Measurements from ENCODE around the gene SMOC1. TPM values are rescaled to one million over a fixed set of nuclear protein-coding genes. Genes with fewer than 3 reads are reported as not detected.

SMOC1 gene
- total RNA-seq, 2 donors from 2014 or later = not detected

DNA sequence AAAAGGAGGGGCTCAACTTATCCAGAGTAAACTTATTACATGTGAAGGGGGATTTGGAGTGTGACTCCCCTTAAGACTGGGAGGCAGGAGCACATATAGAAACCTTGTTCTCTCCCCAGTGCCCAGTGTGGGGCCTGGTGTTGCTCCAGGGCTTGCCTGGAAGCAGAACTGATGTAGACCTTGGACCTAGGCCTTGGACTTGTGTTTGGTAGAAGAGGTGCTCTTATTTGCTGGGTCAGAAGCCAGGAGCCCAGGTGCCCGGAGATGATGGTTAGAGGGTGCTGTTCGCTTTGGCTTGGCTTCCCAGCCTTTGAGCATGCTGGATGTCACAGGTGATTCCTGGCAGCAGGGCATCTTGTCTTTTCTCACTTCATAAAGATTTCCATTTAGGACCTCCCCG lies 110.4 kb downstream of the SMOC1 start:
- peaks cover 2% of the 10 kb centered on the region for H3K4me1 Mint-ChIP-seq
- H3K36me3 Mint-ChIP-seq (ENCODE audit: low read depth) = peaks cover 2% of the 10 kb centered on the region
- H3K4me3 Mint-ChIP-seq = no peak overlapping the region
- DNase-seq = no peak
- peaks cover 64% of the 10 kb centered on the region for H3K27me3 Mint-ChIP-seq
- no peak overlapping the region for H3K27ac Mint-ChIP-seq
- H3K9me3 ChIP-seq (ENCODE audit: control insufficient read depth, low read length, poor library complexity, severe bottlenecking) = no peaks in the 10 kb centered on the region
- ATAC-seq = no peak

DNA sequence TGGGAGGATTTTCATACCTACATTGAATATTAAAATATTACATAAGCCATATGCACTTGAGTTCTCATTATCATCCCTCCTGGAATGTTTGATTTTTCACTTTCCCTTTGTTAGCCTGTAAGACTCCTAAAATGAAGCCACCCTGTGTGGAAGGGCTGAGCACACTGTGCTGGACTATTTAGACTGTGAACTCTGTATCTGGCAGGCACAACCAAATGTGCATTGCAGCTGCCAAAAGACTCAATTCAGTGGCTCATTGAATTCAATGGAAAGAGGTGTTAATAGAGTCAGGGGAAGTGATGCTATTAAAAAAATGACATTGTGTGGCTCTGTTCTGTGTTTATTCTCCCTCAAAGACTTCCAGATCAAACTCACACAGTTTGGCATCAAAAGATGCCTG lies 111.1 kb downstream of the SMOC1 start:
- DNase-seq (no peak), ATAC-seq (no peak)
- no peak overlapping the region for H3K4me3 Mint-ChIP-seq
- peaks cover 66% of the 10 kb centered on the region for H3K27me3 Mint-ChIP-seq
- H3K27ac Mint-ChIP-seq = no peak overlapping the region
- H3K9me3 ChIP-seq (ENCODE audit: control insufficient read depth, low read length, poor library complexity, severe bottlenecking) = no peaks in the 10 kb centered on the region
- H3K4me1 Mint-ChIP-seq = peaks cover 2% of the 10 kb centered on the region
- peaks cover 2% of the 10 kb centered on the region for H3K36me3 Mint-ChIP-seq (ENCODE audit: low read depth)

DNA sequence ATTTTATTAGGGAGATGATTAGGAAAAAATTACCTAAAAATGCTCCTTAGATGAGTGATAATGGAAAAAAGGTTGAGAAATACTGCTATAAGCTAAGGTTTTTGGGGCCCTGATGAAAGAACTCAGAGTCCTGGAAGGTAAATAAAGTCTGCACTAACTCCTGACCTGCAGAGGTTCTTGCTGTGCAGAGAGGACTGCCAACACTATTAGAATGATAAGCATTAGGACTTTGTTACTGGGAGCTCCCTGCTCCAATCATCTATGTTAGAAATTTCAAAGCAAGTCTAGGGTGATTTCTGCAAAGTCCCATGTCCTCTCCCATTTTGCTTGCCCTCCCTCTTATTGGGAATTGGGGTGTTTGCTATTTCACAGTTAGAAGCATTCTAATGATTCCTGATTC lies 112.2 kb downstream of the SMOC1 start:
- DNase-seq (no peak), ATAC-seq (no peak)
- Mint-ChIP-seq H3K4me3 (no peak overlapping the region), H3K27me3 (peaks cover 66% of the 10 kb centered on the region), H3K27ac (no peak overlapping the region), H3K4me1 (no peaks in the 10 kb centered on the region), H3K36me3 (ENCODE audit: low read depth) (peaks cover 2% of the 10 kb centered on the region)
- H3K9me3 ChIP-seq (ENCODE audit: control insufficient read depth, low read length, poor library complexity, severe bottlenecking) = no peaks in the 10 kb centered on the region

DNA sequence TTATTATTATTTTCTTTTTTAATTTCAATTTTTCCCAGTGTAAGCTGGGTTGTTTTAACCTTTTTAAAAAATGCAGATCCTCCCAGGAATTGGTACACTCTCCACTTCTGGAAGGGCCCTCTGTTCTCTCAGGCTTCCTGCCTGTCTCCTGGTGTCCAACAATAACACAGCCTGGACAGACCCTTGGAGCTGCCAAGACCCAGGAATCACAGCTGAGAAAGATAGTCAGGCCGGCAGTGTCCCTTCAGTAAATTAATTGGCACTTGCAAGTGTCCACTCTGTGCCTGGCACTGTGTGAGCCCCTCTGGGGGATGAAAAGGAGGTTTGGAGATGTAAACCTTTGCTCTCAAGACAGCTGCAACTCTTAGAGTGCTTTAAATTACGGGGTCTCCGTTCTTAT lies 113.3 kb downstream of the SMOC1 start:
- no peak for DNase-seq
- Mint-ChIP-seq H3K27me3 (peaks cover 65% of the 10 kb centered on the region), H3K4me1 (no peaks in the 10 kb centered on the region), H3K4me3 (no peak overlapping the region), H3K27ac (no peak overlapping the region), H3K36me3 (ENCODE audit: low read depth) (peaks cover 2% of the 10 kb centered on the region)
- no peak for ATAC-seq
- no peaks in the 10 kb centered on the region for H3K9me3 ChIP-seq (ENCODE audit: control insufficient read depth, low read length, poor library complexity, severe bottlenecking)

DNA sequence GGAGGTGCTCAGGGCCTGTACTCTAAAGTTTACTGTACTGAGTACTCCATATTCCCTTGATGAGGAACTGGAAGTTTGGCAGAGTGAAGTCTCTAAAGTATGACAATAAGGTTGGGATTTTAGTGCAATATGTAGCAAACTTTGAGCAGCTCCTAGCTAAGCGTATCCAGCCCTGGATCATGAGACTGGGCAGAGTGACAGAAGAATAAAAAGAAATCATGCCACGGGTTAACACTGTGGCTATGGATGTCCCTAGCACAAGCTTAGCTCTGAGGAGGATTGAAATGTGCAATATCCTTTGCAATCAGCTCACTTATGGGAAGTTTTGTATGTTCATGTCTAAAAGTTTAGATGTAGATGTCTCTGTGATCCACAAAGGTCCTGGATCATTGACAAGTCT lies 114.1 kb downstream of the SMOC1 start:
- H3K9me3 ChIP-seq (ENCODE audit: control insufficient read depth, low read length, poor library complexity, severe bottlenecking) = no peaks in the 10 kb centered on the region
- H3K27ac Mint-ChIP-seq = no peak overlapping the region
- H3K36me3 Mint-ChIP-seq (ENCODE audit: low read depth) = peaks cover 2% of the 10 kb centered on the region
- H3K4me3 Mint-ChIP-seq = no peak overlapping the region
- peaks cover 67% of the 10 kb centered on the region for H3K27me3 Mint-ChIP-seq
- H3K4me1 Mint-ChIP-seq = no peaks in the 10 kb centered on the region
- ATAC-seq = no peak
- no peak for DNase-seq

DNA sequence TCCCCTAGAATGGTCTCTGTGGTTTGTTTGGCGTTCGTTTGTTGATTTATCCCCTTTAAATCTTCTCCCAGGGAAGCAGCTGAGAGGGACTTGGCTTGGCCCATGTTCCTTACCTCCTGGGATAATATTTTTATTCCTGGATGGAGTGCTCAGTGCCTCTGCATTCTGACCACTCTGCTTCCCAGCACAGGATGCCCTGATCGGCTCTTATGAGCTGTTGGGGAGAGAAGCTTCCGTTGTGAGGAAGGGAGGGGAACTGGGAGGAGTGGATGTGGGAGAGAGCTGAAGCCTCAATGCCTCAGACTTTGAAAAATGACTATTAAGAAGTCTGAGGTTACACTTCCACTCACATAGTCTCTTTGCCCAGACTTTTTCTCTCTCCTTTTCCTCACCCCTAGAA lies 114.8 kb downstream of the SMOC1 start:
- Mint-ChIP-seq H3K27me3 (peaks cover 73% of the 10 kb centered on the region), H3K4me1 (peaks cover 2% of the 10 kb centered on the region), H3K36me3 (ENCODE audit: low read depth) (peaks cover 2% of the 10 kb centered on the region), H3K4me3 (no peak overlapping the region), H3K27ac (no peak overlapping the region)
- no peak for DNase-seq
- no peak for ATAC-seq
- H3K9me3 ChIP-seq (ENCODE audit: control insufficient read depth, low read length, poor library complexity, severe bottlenecking) = no peaks in the 10 kb centered on the region

DNA sequence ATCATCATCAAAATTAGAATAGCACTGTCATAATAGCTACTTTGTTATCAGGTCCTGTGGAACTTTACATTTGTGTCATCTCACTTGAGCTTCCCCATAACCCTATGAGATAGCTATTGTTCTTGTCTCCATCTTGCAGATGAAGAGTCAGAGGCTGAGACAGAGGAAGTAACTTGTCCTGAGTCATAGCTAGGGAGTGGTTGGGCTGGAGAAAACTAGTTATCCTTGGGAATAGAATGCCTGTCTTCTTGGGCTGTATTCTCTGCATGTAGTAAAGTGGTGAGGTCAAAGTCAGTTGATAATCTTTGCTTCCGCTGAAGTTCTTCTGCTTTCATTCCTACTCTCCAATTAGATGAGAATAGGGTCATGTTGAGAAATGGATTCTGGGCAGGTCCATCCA lies 117.0 kb downstream of the SMOC1 start:
- no peak for ATAC-seq
- peaks cover 2% of the 10 kb centered on the region for H3K36me3 Mint-ChIP-seq (ENCODE audit: low read depth)
- peaks cover 79% of the 10 kb centered on the region for H3K27me3 Mint-ChIP-seq
- peaks cover 2% of the 10 kb centered on the region for H3K4me1 Mint-ChIP-seq
- H3K4me3 Mint-ChIP-seq = no peak overlapping the region
- H3K27ac Mint-ChIP-seq = no peak overlapping the region
- H3K9me3 ChIP-seq (ENCODE audit: control insufficient read depth, low read length, poor library complexity, severe bottlenecking) = no peaks in the 10 kb centered on the region
- no peak for DNase-seq

DNA sequence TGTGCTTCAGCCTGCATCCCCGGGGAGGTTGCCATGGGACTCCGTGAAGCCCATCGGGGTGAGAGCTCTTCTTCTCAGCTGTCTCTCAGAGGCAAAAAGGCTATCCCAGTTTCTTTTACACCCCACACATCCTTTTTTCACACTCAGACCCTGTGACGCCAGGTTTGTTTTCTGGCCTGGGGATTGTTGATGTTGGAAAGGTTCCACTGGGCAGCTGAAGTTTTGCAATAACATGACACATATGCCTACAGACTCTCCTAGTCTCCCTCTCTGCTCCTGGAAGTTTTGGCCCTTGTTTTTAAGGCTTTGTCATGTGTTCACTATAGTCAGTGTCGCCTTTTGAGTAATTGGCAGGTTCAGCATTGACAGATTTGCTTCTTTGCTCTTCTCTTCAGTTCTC lies 118.6 kb downstream of the SMOC1 start:
- peaks cover 2% of the 10 kb centered on the region for H3K4me1 Mint-ChIP-seq

DNA sequence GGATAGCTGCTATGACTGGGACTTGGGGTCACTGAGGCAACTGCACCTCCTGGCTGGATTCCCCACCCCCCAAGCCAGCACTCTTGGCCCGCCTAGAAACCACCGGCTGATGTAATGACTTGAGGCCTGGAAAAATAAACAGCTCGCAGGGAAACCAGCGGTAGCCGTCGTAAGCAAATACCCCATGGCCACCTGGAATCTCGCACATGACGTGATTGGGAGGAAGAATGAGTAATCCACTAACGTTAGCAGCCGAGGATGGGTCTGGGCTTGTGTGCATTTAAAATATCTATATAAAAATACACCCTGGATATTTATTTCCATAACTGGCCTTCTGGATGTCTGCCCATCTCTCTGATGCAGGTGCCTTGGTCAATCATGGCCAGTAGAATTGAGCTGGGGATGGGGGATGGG lies 120.1 kb downstream of the SMOC1 start:
- no peaks in the 10 kb centered on the region for H3K9me3 ChIP-seq (ENCODE audit: control insufficient read depth, low read length, poor library complexity, severe bottlenecking)
- Mint-ChIP-seq H3K27me3 (peaks cover 74% of the 10 kb centered on the region), H3K4me3 (no peak overlapping the region), H3K36me3 (ENCODE audit: low read depth) (no peaks in the 10 kb centered on the region), H3K4me1 (peaks cover 2% of the 10 kb centered on the region), H3K27ac (no peak overlapping the region)
- ATAC-seq = no peak
- DNase-seq = no peak

More for the DNA sequence above, 118.6 kb downstream of the SMOC1 start:
- H3K4me3 Mint-ChIP-seq = no peak overlapping the region
- no peaks in the 10 kb centered on the region for H3K36me3 Mint-ChIP-seq (ENCODE audit: low read depth)
- DNase-seq (no peak), ATAC-seq (no peak)
- no peaks in the 10 kb centered on the region for H3K9me3 ChIP-seq (ENCODE audit: control insufficient read depth, low read length, poor library complexity, severe bottlenecking)
- H3K27ac Mint-ChIP-seq = no peak overlapping the region
- peaks cover 72% of the 10 kb centered on the region for H3K27me3 Mint-ChIP-seq

DNA sequence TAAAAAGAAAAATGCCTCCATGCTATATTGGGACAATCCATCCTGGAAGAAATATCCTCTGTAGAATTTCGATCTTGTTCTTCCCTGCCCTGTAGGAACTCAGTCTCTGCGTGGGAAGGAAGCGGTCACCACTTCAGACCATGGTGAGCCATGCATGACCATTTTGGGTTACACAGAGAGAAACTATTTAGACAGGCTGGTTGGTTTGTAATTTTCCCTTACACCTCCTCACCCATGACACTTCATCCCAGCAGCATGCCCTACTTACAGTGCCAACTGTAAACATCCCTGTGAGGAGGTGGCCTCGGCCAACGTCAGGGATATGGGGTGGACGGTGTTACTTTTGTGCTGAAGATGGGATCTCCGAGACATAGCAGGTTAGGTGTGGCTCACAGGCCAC lies 121.4 kb downstream of the SMOC1 start:
- DNase-seq = no peak
- no peak for ATAC-seq
- Mint-ChIP-seq H3K4me3 (no peak overlapping the region), H3K4me1 (peaks cover 3% of the 10 kb centered on the region), H3K27ac (no peak overlapping the region), H3K36me3 (ENCODE audit: low read depth) (no peaks in the 10 kb centered on the region), H3K27me3 (peaks cover 74% of the 10 kb centered on the region)
- H3K9me3 ChIP-seq (ENCODE audit: control insufficient read depth, low read length, poor library complexity, severe bottlenecking) = no peaks in the 10 kb centered on the region

DNA sequence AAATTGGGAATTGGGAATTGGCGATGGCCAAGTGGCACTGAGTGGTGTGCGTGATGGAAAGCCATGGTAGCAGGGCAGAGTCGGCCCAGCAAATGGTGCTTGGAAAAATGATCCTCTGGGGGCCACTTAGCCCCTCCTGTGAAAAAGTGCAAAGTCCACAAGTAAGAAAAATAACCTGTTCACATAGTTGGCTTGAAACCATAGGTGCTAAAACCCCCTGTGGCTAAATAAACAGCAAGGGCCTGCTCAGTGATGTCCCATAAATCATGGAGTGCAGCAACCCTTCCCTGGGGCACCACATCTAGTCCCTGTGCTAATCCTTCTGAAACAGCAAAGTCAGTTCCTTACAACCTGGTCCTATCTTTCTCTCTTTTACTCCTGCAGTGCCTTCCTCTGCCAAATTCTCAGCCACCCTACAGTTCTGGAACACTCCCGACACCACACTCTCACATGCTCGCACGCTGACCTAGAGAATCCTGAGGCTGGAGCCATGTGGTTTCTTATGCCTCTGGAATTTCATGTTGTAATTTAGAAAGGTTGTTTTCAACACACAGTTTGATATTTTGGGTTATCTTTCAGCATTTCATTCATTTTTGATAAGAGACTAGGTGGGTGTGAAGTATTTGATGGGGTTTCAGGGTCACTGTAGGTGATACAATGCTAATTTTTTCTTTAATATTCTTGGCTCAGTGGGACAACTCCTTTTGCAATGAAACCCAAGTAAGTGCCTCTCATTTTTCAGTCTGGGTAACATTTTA lies 123.6 kb downstream of the SMOC1 start:
- Mint-ChIP-seq H3K4me1 (peaks cover 7% of the 10 kb centered on the region), H3K36me3 (ENCODE audit: low read depth) (peaks cover 2% of the 10 kb centered on the region), H3K4me3 (no peak overlapping the region), H3K27ac (no peak overlapping the region), H3K27me3 (peaks cover 70% of the 10 kb centered on the region)
- ATAC-seq = no peak
- no peaks in the 10 kb centered on the region for H3K9me3 ChIP-seq (ENCODE audit: control insufficient read depth, low read length, poor library complexity, severe bottlenecking)
- DNase-seq = no peak

DNA sequence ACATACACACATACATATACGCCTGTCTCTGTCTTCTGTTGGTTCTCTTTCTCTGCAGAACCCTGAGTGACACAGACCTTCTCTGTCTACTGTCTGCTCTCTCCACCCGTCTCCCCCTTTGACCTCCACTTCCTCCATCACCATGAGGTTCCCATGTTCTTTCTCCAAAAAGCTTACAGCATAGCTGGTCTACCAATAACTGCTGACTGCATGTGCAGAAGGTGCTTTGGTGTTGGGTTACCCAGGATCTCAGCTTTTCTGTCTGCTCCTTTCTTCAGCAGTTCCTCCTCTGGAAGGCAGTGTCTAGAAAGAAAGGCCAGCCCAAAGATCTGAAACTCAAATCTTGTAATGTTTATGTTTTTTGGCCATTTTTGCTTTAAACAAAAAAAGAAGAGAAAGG lies 125.6 kb downstream of the SMOC1 start:
- H3K9me3 ChIP-seq (ENCODE audit: control insufficient read depth, low read length, poor library complexity, severe bottlenecking) = no peaks in the 10 kb centered on the region
- no peak overlapping the region for H3K27ac Mint-ChIP-seq
- no peak overlapping the region for H3K4me3 Mint-ChIP-seq
- H3K27me3 Mint-ChIP-seq = peaks cover 55% of the 10 kb centered on the region
- H3K36me3 Mint-ChIP-seq (ENCODE audit: low read depth) = peaks cover 2% of the 10 kb centered on the region
- DNase-seq (no peak), ATAC-seq (no peak)
- peaks cover 5% of the 10 kb centered on the region for H3K4me1 Mint-ChIP-seq

DNA sequence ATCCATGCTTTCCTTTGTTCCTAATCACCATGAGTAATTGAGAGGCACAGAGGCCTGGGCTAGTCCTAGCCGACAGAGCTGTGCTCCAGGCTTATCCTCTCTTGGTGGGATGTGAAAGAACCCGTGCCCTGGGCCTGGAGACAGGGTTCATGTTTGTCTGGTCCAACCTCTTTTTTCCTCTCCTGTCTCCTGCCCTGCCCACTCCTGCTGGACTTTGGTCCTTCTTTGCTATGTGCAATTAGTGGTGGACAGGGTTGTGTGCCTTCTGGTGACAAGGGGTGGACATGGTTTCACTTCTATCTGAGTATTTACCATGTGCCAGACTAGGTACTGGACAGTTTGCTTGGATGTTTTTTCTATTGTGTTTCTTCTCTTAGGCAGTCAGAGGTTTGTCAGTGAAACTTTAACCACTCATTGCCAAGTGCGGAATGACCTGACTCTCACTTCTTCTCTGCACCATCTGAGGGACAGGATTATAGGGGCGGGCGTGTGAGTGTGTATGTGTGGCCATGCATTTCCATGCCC lies 126.1 kb downstream of the SMOC1 start:
- ATAC-seq = no peak
- H3K27me3 Mint-ChIP-seq = peaks cover 49% of the 10 kb centered on the region
- no peak overlapping the region for H3K4me3 Mint-ChIP-seq
- no peak overlapping the region for H3K27ac Mint-ChIP-seq
- DNase-seq = no peak
- no peaks in the 10 kb centered on the region for H3K9me3 ChIP-seq (ENCODE audit: control insufficient read depth, low read length, poor library complexity, severe bottlenecking)
- peaks cover 5% of the 10 kb centered on the region for H3K4me1 Mint-ChIP-seq
- peaks cover 2% of the 10 kb centered on the region for H3K36me3 Mint-ChIP-seq (ENCODE audit: low read depth)

DNA sequence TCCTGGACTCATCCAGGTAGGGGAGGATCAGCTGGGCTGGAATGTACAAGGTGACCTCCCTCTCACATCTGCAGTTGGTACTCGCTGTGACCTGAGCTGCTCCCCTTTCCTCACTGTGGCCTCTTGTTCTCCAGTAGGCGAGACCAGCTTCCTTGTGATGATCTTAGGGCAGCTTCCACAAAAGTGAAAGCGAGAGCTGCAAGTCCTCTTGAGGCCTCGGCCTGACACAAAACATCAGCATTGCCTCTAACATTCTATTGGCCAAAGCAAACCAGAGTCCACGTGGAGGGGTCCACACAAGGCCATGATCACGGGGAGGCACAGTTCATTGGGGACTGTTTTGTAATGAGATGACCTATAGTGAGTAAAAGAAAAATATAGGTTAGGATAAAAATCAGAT lies 127.5 kb downstream of the SMOC1 start:
- Mint-ChIP-seq H3K4me1 (peaks cover 5% of the 10 kb centered on the region), H3K27me3 (peaks cover 37% of the 10 kb centered on the region), H3K4me3 (no peak overlapping the region), H3K27ac (no peak overlapping the region), H3K36me3 (ENCODE audit: low read depth) (peaks cover 2% of the 10 kb centered on the region)
- ATAC-seq (no peak), DNase-seq (no peak)
- no peaks in the 10 kb centered on the region for H3K9me3 ChIP-seq (ENCODE audit: control insufficient read depth, low read length, poor library complexity, severe bottlenecking)

Data from T-helper 17 cell (primary cell).